ENCODE measurements around the gene C10orf90. TPM values are rescaled to one million over a fixed set of nuclear protein-coding genes. Genes with fewer than 3 reads are reported as not detected.

The C10orf90 gene
- polyA plus RNA-seq, 6 donors from 2014 or later, result not detected

Other genes starting within 250 kb of the C10orf90 start
- gene DOCK1, start 234.7 kb upstream of the C10orf90 start, polyA plus RNA-seq (ENCODE audit: low read depth in 6 of 6), result not detected